GM23338 (cell line): ENCODE results near the gene CNTNAP2. TPM values are rescaled to one million over a fixed set of nuclear protein-coding genes. Genes with fewer than 3 reads are reported as not detected.

ENCODE experiments used
- ATAC-seq: fragments of 200-7000 bp; cut with Tn5 transposase; 3 replicates; pipeline ENCODE4 v1.9.1; 2020
- DNase-seq: peaks from one replicate; pipeline ENCODE4 v3.0.0-alpha.2; 2015; ENCODE audit warnings: low spot score
- H2AFZ ChIP-seq: fragments of 200-600 bp; sonication (generic); 2 replicates; pipeline ENCODE4 v1.8.0; 2016; ENCODE audit warnings: antibody characterized with exemption, mild to moderate bottlenecking, moderate library complexity
- H3F3A ChIP-seq: fragments of 200-600 bp; sonication (generic); replicated peaks from 2 replicates; pipeline ENCODE4 v1.8.0; 2017; ENCODE audit warnings: antibody characterized with exemption, mixed run types, low read depth
- H3K27ac ChIP-seq: fragments of 200-600 bp; sonication (generic); 2 replicates; pipeline ENCODE4 v1.6.1; 2016; ENCODE audit warnings: low read depth
- H3K27me3 ChIP-seq: fragments of 200-600 bp; sonication (generic); 2 replicates; pipeline ENCODE4 v1.8.0; 2016; ENCODE audit warnings: mild to moderate bottlenecking, mixed run types, moderate library complexity; ENCODE audit not compliant: insufficient read depth
- H3K36me3 ChIP-seq: fragments of 200-600 bp; sonication (generic); 2 replicates; pipeline ENCODE4 v1.8.0; 2016; ENCODE audit warnings: mild to moderate bottlenecking; ENCODE audit not compliant: insufficient read depth
- H3K4me1 ChIP-seq: fragments of 200-600 bp; sonication (generic); 2 replicates; pipeline ENCODE4 v1.8.0; 2016; ENCODE audit warnings: mild to moderate bottlenecking, moderate library complexity; ENCODE audit not compliant: insufficient read depth
- H3K4me2 ChIP-seq: fragments of 200-600 bp; sonication (generic); 2 replicates; pipeline ENCODE4 v1.7.1; 2017; ENCODE audit warnings: mixed run types
- H3K4me3 ChIP-seq: fragments of 200-600 bp; sonication (generic); 2 replicates; pipeline ENCODE4 v1.6.1; 2016; ENCODE audit warnings: mixed run types
- H3K79me2 ChIP-seq: fragments of 200-600 bp; sonication (generic); replicated peaks from 2 replicates; pipeline ENCODE4 v1.8.0; 2017; ENCODE audit warnings: mild to moderate bottlenecking; ENCODE audit not compliant: insufficient read depth
- H3K9me2 ChIP-seq: fragments of 200-600 bp; sonication (generic); 2 replicates; pipeline ENCODE4 v1.8.0; 2017; ENCODE audit not compliant: insufficient read depth
- H4K20me1 ChIP-seq: fragments of 200-600 bp; sonication (generic); replicated peaks from 2 replicates; pipeline ENCODE4 v1.8.0; 2017; ENCODE audit warnings: mild to moderate bottlenecking; ENCODE audit not compliant: insufficient read depth
- H3K27ac Mint-ChIP-seq: 2 replicates; pipeline ENCODE4 v1.8.0; 2020; ENCODE audit warnings: inconsistent platforms, mild to moderate bottlenecking, moderate library complexity, mixed read lengths
- H3K27me3 Mint-ChIP-seq: 3 replicates; pipeline ENCODE4 v1.8.0; 2022; ENCODE audit warnings: low read depth, mild to moderate bottlenecking, moderate library complexity, mixed read lengths, inconsistent platforms; ENCODE audit not compliant: insufficient read depth, poor library complexity
- H3K36me3 Mint-ChIP-seq: 3 replicates; pipeline ENCODE4 v1.8.0; 2021; ENCODE audit warnings: low read depth, mild to moderate bottlenecking, inconsistent platforms, moderate library complexity, mixed read lengths
- H3K4me1 Mint-ChIP-seq: 3 replicates; pipeline ENCODE4 v1.8.0; 2020; ENCODE audit warnings: mild to moderate bottlenecking, inconsistent platforms, mixed read lengths
- H3K4me3 Mint-ChIP-seq: 3 replicates; pipeline ENCODE4 v1.8.0; 2021; ENCODE audit warnings: moderate library complexity, mild to moderate bottlenecking, inconsistent platforms, mixed read lengths
- H3K9me3 Mint-ChIP-seq: 3 replicates; pipeline ENCODE4 v1.8.0; 2020; ENCODE audit warnings: moderate library complexity, mild to moderate bottlenecking, inconsistent platforms, mixed read lengths
- CREB1 ChIP-seq: fragments of 250-450 bp; sonication (Bioruptor Pico); IDR thresholded peaks from 2 replicates; pipeline ENCODE4 v1.5.0; 2020; ENCODE audit warnings: low read depth, mild to moderate bottlenecking, moderate library complexity
- CTCF ChIP-seq, 2 experiments: fragments of 200-600 bp in 1 of 2; sonication (generic) in 1 of 2; conservative IDR thresholded peaks; 2 replicates each; pipeline versions ENCODE4 v1.5.1 to v1.6.1; 2016 to 2017; ENCODE audit warnings: antibody characterized with exemption in 2 of 2, low read depth in 2 of 2, mild to moderate bottlenecking in 2 of 2, moderate library complexity in 1 of 2
- EZH2 ChIP-seq: fragments of 200-600 bp; sonication (generic); IDR thresholded peaks from one replicate; pipeline ENCODE4 v1.8.0; 2017; ENCODE audit warnings: antibody characterized with exemption, mild to moderate bottlenecking, low read depth; ENCODE audit not compliant: unreplicated experiment
- EZH2phosphoT487 ChIP-seq: fragments of 200-600 bp; sonication (generic); IDR thresholded peaks from one replicate; pipeline ENCODE4 v1.8.1; 2018; ENCODE audit warnings: antibody characterized with exemption; ENCODE audit not compliant: unreplicated experiment
- JUNB ChIP-seq: IDR thresholded peaks from one replicate; pipeline ENCODE4 v1.6.1; 2016; ENCODE audit warnings: antibody characterized with exemption; ENCODE audit not compliant: unreplicated experiment
- NANOG ChIP-seq: IDR thresholded peaks from 2 replicates; pipeline ENCODE4 v1.6.1; 2016; ENCODE audit warnings: antibody characterized with exemption, borderline replicate concordance
- POLR2AphosphoS5 ChIP-seq: IDR thresholded peaks from 2 replicates; pipeline ENCODE4 v1.6.1; 2016; ENCODE audit warnings: antibody characterized with exemption, low read depth
- STAT1 ChIP-seq: IDR thresholded peaks from one replicate; pipeline ENCODE4 v1.6.1; 2016; ENCODE audit warnings: antibody characterized with exemption; ENCODE audit not compliant: unreplicated experiment
- ZNF114 ChIP-seq: fragments of 250-450 bp; sonication (Bioruptor Pico); IDR thresholded peaks from 2 replicates; pipeline ENCODE4 v1.5.0; 2020; ENCODE audit warnings: mild to moderate bottlenecking, moderate library complexity
- ZNF331 ChIP-seq: fragments of 250-450 bp; sonication (Bioruptor Pico); IDR thresholded peaks from 2 replicates; pipeline ENCODE4 v1.5.0; 2020; ENCODE audit warnings: low read depth, mild to moderate bottlenecking, moderate library complexity
- ZNF462 ChIP-seq: fragments of 250-450 bp; sonication (Bioruptor Pico); IDR thresholded peaks from 2 replicates; pipeline ENCODE4 v1.5.0; 2020; ENCODE audit warnings: mild to moderate bottlenecking, moderate library complexity
- polyA plus RNA-seq: library from polyadenylated mRNA; unstranded; fragments of >200 nt; fragmentation: Nextera tagmentation; extraction: Ambion mirVana; gene quantifications from 2 replicates; pipeline ENCODE4 v1.2.1, GENCODE V29; 2016
- total RNA-seq: library from RNA; depleted of rRNA; stranded (reverse); fragments of >200 nt; shearing (Covaris generic); gene quantifications from 2 replicates; pipeline ENCODE4 v1.2.3, GENCODE V29; 2014
- TF ChIP-seq, protein P1 (sequence below): IDR thresholded peaks from 2 replicates; pipeline ENCODE4 v1.6.1; 2016; ENCODE audit warnings: antibody characterized with exemption
- TF ChIP-seq, protein P2 (sequence below): IDR thresholded peaks from one replicate; pipeline ENCODE4 v1.6.1; 2018; ENCODE audit warnings: antibody characterized with exemption; ENCODE audit not compliant: unreplicated experiment

The CNTNAP2 gene
- total and polyA plus RNA-seq, 2 experiments from 2014 or later: 38.2 to 61.3 TPM

DNA sequence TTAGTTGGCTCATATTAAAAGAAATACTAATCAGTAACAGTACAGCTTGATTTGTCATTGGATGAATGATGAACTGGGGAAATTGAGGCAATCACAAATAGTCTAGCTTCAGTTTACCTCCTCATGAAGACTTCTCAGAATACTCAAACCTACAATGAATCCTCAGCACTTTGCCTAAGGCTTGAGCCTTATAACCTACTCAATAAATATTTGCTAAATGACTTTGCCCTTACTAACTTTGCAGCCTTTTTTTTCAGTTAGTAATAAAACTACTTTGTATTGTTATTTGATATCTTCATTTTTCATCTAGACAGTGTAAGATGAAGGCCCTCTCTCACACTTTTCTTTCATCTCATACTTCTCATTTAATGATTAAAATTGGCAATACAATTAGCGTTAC is 1311.5 kb downstream of the CNTNAP2 start:
- no peaks in the 10 kb centered on the region for H3K79me2 ChIP-seq
- 0 out of 2 replicates have a peak, but pooled peaks cover 3% of the 10 kb centered on the region for H3K9me2 ChIP-seq
- H3K4me1 Mint-ChIP-seq: no peaks in the 10 kb centered on the region
- no peak overlapping the region for H3K4me3 ChIP-seq
- no peak for ATAC-seq
- H3K4me3 Mint-ChIP-seq: no peak overlapping the region
- H3K36me3 ChIP-seq: no peaks in the 10 kb centered on the region
- no peaks in the 10 kb centered on the region for H3K4me1 ChIP-seq
- H3K36me3 Mint-ChIP-seq: peaks cover 3% of the 10 kb centered on the region; the same call in 2 of the 3 replicates
- no peaks in the 10 kb centered on the region for H4K20me1 ChIP-seq
- no peak overlapping the region for H3K27ac Mint-ChIP-seq
- H3K9me3 Mint-ChIP-seq: peaks cover 34% of the 10 kb centered on the region
- peaks cover 12% of the 10 kb centered on the region for H3K27me3 ChIP-seq
- H3K4me2 ChIP-seq: no peak overlapping the region
- no peak for DNase-seq
- TF ChIP-seq ZNF331 (CRISPR knock-in tag) (no peak), ZNF114 (CRISPR knock-in tag) (no peak), ZNF462 (CRISPR knock-in tag) (no peak), POLR2AphosphoS5 (no peak), NANOG (no peak), JUNB (no peak), CREB1 (CRISPR knock-in tag) (no peak), STAT1 (no peak), EZH2phosphoT487 (no peak), EZH2 (no peak), CTCF (conservative IDR thresholded peaks at IDR 0.05; ENCODE audit: low read depth in 2 of 2) (no peak)
- TF ChIP-seq, protein P1, sequence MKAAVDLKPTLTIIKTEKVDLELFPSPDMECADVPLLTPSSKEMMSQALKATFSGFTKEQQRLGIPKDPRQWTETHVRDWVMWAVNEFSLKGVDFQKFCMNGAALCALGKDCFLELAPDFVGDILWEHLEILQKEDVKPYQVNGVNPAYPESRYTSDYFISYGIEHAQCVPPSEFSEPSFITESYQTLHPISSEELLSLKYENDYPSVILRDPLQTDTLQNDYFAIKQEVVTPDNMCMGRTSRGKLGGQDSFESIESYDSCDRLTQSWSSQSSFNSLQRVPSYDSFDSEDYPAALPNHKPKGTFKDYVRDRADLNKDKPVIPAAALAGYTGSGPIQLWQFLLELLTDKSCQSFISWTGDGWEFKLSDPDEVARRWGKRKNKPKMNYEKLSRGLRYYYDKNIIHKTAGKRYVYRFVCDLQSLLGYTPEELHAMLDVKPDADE: no peak
- TF ChIP-seq, protein P2, sequence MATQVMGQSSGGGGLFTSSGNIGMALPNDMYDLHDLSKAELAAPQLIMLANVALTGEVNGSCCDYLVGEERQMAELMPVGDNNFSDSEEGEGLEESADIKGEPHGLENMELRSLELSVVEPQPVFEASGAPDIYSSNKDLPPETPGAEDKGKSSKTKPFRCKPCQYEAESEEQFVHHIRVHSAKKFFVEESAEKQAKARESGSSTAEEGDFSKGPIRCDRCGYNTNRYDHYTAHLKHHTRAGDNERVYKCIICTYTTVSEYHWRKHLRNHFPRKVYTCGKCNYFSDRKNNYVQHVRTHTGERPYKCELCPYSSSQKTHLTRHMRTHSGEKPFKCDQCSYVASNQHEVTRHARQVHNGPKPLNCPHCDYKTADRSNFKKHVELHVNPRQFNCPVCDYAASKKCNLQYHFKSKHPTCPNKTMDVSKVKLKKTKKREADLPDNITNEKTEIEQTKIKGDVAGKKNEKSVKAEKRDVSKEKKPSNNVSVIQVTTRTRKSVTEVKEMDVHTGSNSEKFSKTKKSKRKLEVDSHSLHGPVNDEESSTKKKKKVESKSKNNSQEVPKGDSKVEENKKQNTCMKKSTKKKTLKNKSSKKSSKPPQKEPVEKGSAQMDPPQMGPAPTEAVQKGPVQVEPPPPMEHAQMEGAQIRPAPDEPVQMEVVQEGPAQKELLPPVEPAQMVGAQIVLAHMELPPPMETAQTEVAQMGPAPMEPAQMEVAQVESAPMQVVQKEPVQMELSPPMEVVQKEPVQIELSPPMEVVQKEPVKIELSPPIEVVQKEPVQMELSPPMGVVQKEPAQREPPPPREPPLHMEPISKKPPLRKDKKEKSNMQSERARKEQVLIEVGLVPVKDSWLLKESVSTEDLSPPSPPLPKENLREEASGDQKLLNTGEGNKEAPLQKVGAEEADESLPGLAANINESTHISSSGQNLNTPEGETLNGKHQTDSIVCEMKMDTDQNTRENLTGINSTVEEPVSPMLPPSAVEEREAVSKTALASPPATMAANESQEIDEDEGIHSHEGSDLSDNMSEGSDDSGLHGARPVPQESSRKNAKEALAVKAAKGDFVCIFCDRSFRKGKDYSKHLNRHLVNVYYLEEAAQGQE: no peak
- H3K27me3 Mint-ChIP-seq: peaks cover 1% of the 10 kb centered on the region
- H2AFZ ChIP-seq: no peak overlapping the region
- H3F3A ChIP-seq: no peaks in the 10 kb centered on the region
- no peak overlapping the region for H3K27ac ChIP-seq
